GM06990 (cell line): ENCODE data around the gene S100A10.

Experiments used
- DNase-seq: peaks from one replicate; pipeline ENCODE4 v3.0.0-alpha.2; 2011; ENCODE audit not compliant: insufficient read length; ENCODE audit errors: extremely low read depth
- H3K27me3 ChIP-seq: replicated peaks from 2 replicates; pipeline ENCODE4 v1.6.0; 2011; ENCODE audit warnings: low read length; ENCODE audit not compliant: control insufficient read depth, insufficient read depth
- H3K36me3 ChIP-seq: 2 replicates; pipeline ENCODE4 v1.5.1; 2011; ENCODE audit warnings: low read length; ENCODE audit not compliant: control insufficient read depth, insufficient read depth
- H3K4me3 ChIP-seq: replicated peaks from 2 replicates; pipeline ENCODE4 v1.5.1; 2011; ENCODE audit warnings: low read depth, mild to moderate bottlenecking, control low read depth, low read length
- CTCF ChIP-seq: IDR thresholded peaks from 2 replicates; pipeline ENCODE4 v1.5.1; 2011; ENCODE audit warnings: low read length, control low read depth, mild to moderate bottlenecking, inconsistent platforms; ENCODE audit not compliant: insufficient read depth, poor library complexity, severe bottlenecking

Gene S100A10

GRCh38 chr1:151985270-151985669 is 8.4 kb downstream of the S100A10 start:
- peaks cover 2% of the 10 kb centered on the region; the same call in 1 of the 2 replicates for H3K27me3 ChIP-seq
- TF ChIP-seq CTCF, result no peak
- DNase-seq, result no peak
- no peaks in the 10 kb centered on the region for H3K36me3 ChIP-seq
- H3K4me3 ChIP-seq, result no peak overlapping the region

GRCh38 chr1:151984313-151984956 is 9.2 kb downstream of the S100A10 start:
- peaks cover 2% of the 10 kb centered on the region; the same call in 1 of the 2 replicates for H3K27me3 ChIP-seq
- no peak for TF ChIP-seq CTCF
- DNase-seq, result peak; percentile 38
- H3K36me3 ChIP-seq, result no peaks in the 10 kb centered on the region
- no peak overlapping the region for H3K4me3 ChIP-seq

- Histone ChIP-seq H3K27me3 (peaks cover 2% of the 10 kb centered on the region; the same call in 1 of the 2 replicates), H3K36me3 (no peaks in the 10 kb centered on the region), H3K4me3 (no peak overlapping the region)
- DNase-seq, result no peak
- TF ChIP-seq CTCF, result no peak
These were observed 11.2 kb downstream of the S100A10 start for GRCh38 chr1:151982300-151983005.

GRCh38 chr1:151981178-151981525 is 12.5 kb downstream of the S100A10 start:
- no peak for DNase-seq
- no peak overlapping the region for H3K4me3 ChIP-seq

GRCh38 chr1:151980287-151981177 is 13.1 kb downstream of the S100A10 start:
- H3K27me3 ChIP-seq, result peaks cover 2% of the 10 kb centered on the region
- TF ChIP-seq CTCF, result no peak
- no peak for DNase-seq

More at GRCh38 chr1:151981178-151981525, 12.5 kb downstream of the S100A10 start:
- no peak for TF ChIP-seq CTCF
- H3K36me3 ChIP-seq, result no peaks in the 10 kb centered on the region
- peaks cover 2% of the 10 kb centered on the region for H3K27me3 ChIP-seq

More at GRCh38 chr1:151980287-151981177, 13.1 kb downstream of the S100A10 start:
- Histone ChIP-seq H3K4me3 (no peak overlapping the region), H3K36me3 (no peaks in the 10 kb centered on the region)
